A549 (cell line): ENCODE data around the gene ARFRP1. TPM values are rescaled to one million over a fixed set of nuclear protein-coding genes. Genes with fewer than 3 reads are reported as not detected.

Experiments used
- ATAC-seq, 2 experiments: fragments of 200-7000 bp in 1 of 2; fragments of >200 bp in 1 of 2; cut with Nextera tagmentation in 1 of 2; cut with Tn5 transposase in 1 of 2; 3 replicates each; pipeline versions ENCODE4 v1.8.0 to v1.9.1; 2018 to 2020; ENCODE audit warnings: mild to moderate bottlenecking in 1 of 2, moderate library complexity in 1 of 2
- CTCF ChIA-PET: fragments of 300-600 bp; sonication (Branson Sonifier 250); formaldehyde crosslinking; extraction: SDS; loops from one replicate; lab custom pipeline; 2021; ENCODE audit warnings: antibody characterized with exemption, inconsistent platforms; lab: Yijun Ruan, JAX
- POLR2A ChIA-PET: fragments of 350-600 bp; formaldehyde crosslinking; extraction: SDS; loops from one replicate; lab custom pipeline; 2021; ENCODE audit warnings: antibody characterized with exemption, inconsistent platforms; lab: Yijun Ruan, JAX
- DNase-seq, 2 experiments: peaks; one replicate each; pipeline versions ENCODE4 v3.0.0 to v3.0.0-alpha.2; 2011 to 2016; ENCODE audit warnings: low read depth in 1 of 2, low spot score in 1 of 2
- FAIRE-seq: peaks from 2 replicates; lab custom pipeline; 2011; peaks lifted over from hg19 to GRCh38; lab: Jason Lieb, UNC
- H3K27ac ChIP-seq, 2 experiments: fragments of >200 bp; sonication (Bioruptor Twin); formaldehyde crosslinking; 3 replicates each; pipeline ENCODE4 v1.5.1; 2016 to 2017
- H3K4me1 ChIP-seq: fragments of >200 bp; sonication (Bioruptor Twin); formaldehyde crosslinking; 3 replicates; pipeline ENCODE4 v1.6.1; 2016
- H3K4me2 ChIP-seq: fragments of >200 bp; sonication (Bioruptor Twin); formaldehyde crosslinking; 3 replicates; pipeline ENCODE4 v1.6.1; 2016
- H3K4me3 ChIP-seq: fragments of >200 bp; sonication (Bioruptor Twin); formaldehyde crosslinking; 3 replicates; pipeline ENCODE4 v1.5.1; 2016
- H3K9me3 ChIP-seq: fragments of >200 bp; sonication (Bioruptor Twin); formaldehyde crosslinking; 3 replicates; pipeline ENCODE4 v1.6.1; 2016
- ATOH8 ChIP-seq: fragments of 250-450 bp; sonication (Bioruptor Pico); IDR thresholded peaks from 2 replicates; pipeline ENCODE4 v1.5.0; 2020; ENCODE audit warnings: low read depth, mild to moderate bottlenecking, moderate library complexity
- CBX8 ChIP-seq: fragments of 200-600 bp; sonication (generic); IDR thresholded peaks from 2 replicates; pipeline ENCODE4 v1.6.1; 2016
- CEBPB ChIP-seq, 2 experiments: fragments of >200 bp in 1 of 2; sonication (Bioruptor Twin) in 1 of 2; formaldehyde crosslinking in 1 of 2; IDR thresholded peaks; 2 replicates each; pipeline ENCODE4 v1.6.1; 2012 to 2016
- CHD2 ChIP-seq: fragments of 150-350 bp; IDR thresholded peaks from 2 replicates; pipeline ENCODE4 v1.6.1; 2014; ENCODE audit warnings: low read length; ENCODE audit not compliant: partially characterized antibody
- EHF ChIP-seq: fragments of 250-450 bp; sonication (Bioruptor Pico); IDR thresholded peaks from 2 replicates; pipeline ENCODE4 v1.5.0; 2020; ENCODE audit warnings: mild to moderate bottlenecking
- EHMT2 ChIP-seq: fragments of 200-600 bp; sonication (generic); IDR thresholded peaks from 2 replicates; pipeline ENCODE4 v1.6.1; 2016; ENCODE audit warnings: antibody characterized with exemption, low read depth, mild to moderate bottlenecking, moderate library complexity
- ELK1 ChIP-seq: fragments of 150-350 bp; IDR thresholded peaks from 2 replicates; pipeline ENCODE4 v1.6.1; 2014; ENCODE audit warnings: low read depth, mild to moderate bottlenecking, low read length
- EP300 ChIP-seq, 2 experiments: fragments of >200 bp; sonication (Bioruptor Twin); formaldehyde crosslinking; IDR thresholded peaks; 2 replicates in 1 of 2; 3 replicates in 1 of 2; pipeline ENCODE4 v1.6.1; 2016 to 2017
- ESRRA ChIP-seq: fragments of 150-350 bp; IDR thresholded peaks from 2 replicates; pipeline ENCODE4 v1.6.1; 2014; ENCODE audit warnings: mild to moderate bottlenecking, low read length, borderline replicate concordance
- FOXS1 ChIP-seq: fragments of 250-450 bp; sonication (Bioruptor Pico); IDR thresholded peaks from 2 replicates; pipeline ENCODE4 v1.5.0; 2020; ENCODE audit warnings: mild to moderate bottlenecking, moderate library complexity
- GATA3 ChIP-seq: IDR thresholded peaks from 2 replicates; pipeline ENCODE4 v1.6.1; 2012; ENCODE audit warnings: borderline replicate concordance
- HOXB5 ChIP-seq: fragments of 250-450 bp; sonication (Bioruptor Pico); IDR thresholded peaks from 2 replicates; pipeline ENCODE4 v1.5.0; 2020; ENCODE audit warnings: mild to moderate bottlenecking, moderate library complexity
- JUN ChIP-seq, 2 experiments: fragments of >200 bp; sonication (Bioruptor Twin); formaldehyde crosslinking; IDR thresholded peaks; 2 replicates in 1 of 2; 3 replicates in 1 of 2; pipeline ENCODE4 v1.6.1; 2016 to 2017
- JUNB ChIP-seq: fragments of >200 bp; sonication (Bioruptor Twin); formaldehyde crosslinking; IDR thresholded peaks from 2 replicates; pipeline ENCODE4 v1.6.1; 2016
- MAFK ChIP-seq: fragments of 450-650 bp; IDR thresholded peaks from 2 replicates; pipeline ENCODE4 v1.6.1; 2014; ENCODE audit not compliant: partially characterized antibody
- MAZ ChIP-seq: fragments of 150-350 bp; IDR thresholded peaks from 2 replicates; pipeline ENCODE4 v1.6.1; 2014; ENCODE audit warnings: antibody characterized with exemption, low read depth, low read length, borderline replicate concordance
- MYC ChIP-seq: IDR thresholded peaks from 2 replicates; pipeline ENCODE4 v1.6.1; 2012; ENCODE audit warnings: mild to moderate bottlenecking, inconsistent platforms, low read length, improper control_type of control experiment, borderline replicate concordance
- NPAS2 ChIP-seq: fragments of 250-450 bp; sonication (Bioruptor Pico); IDR thresholded peaks from 2 replicates; pipeline ENCODE4 v1.8.0; 2022; ENCODE audit warnings: mild to moderate bottlenecking, moderate library complexity, borderline replicate concordance
- PBX3 ChIP-seq: IDR thresholded peaks from 2 replicates; pipeline ENCODE4 v1.6.1; 2012
- RARB ChIP-seq: fragments of 250-450 bp; sonication (Bioruptor Pico); IDR thresholded peaks from 2 replicates; pipeline ENCODE4 v1.8.0; 2021; ENCODE audit warnings: mild to moderate bottlenecking, moderate library complexity
- RCOR1 ChIP-seq: fragments of 150-350 bp; IDR thresholded peaks from 2 replicates; pipeline ENCODE4 v1.6.1; 2014; ENCODE audit warnings: antibody characterized with exemption, low read length, low read depth
- RNF2 ChIP-seq: fragments of 200-600 bp; sonication (generic); IDR thresholded peaks from 2 replicates; pipeline ENCODE4 v1.6.1; 2016; ENCODE audit warnings: low read depth, mild to moderate bottlenecking, antibody characterized with exemption, moderate library complexity, borderline replicate concordance
- SREBF2 ChIP-seq: fragments of 450-650 bp; IDR thresholded peaks from 2 replicates; pipeline ENCODE4 v1.6.1; 2014; ENCODE audit warnings: mild to moderate bottlenecking, moderate library complexity
- TFCP2L1 ChIP-seq: fragments of 250-450 bp; sonication (Bioruptor Pico); IDR thresholded peaks from 2 replicates; pipeline ENCODE4 v1.5.0; 2021; ENCODE audit warnings: mild to moderate bottlenecking
- USF2 ChIP-seq: fragments of 450-650 bp; IDR thresholded peaks from 2 replicates; pipeline ENCODE4 v1.6.1; 2014; ENCODE audit warnings: antibody characterized with exemption
- ZNF302 ChIP-seq: fragments of 250-450 bp; sonication (Bioruptor Pico); IDR thresholded peaks from 2 replicates; pipeline ENCODE4 v1.9.0; 2021; ENCODE audit warnings: inconsistent platforms, mild to moderate bottlenecking, moderate library complexity
- WGBS: methylation state at CpG from one replicate; pipeline ENCODE4 v1.1.6; 2017; ENCODE audit errors: missing lambda C conversion rate; 5-methylcytosine and 5-hydroxymethylcytosine counted together
- polyA plus RNA-seq, 4 experiments: library from polyadenylated mRNA; depleted of rRNA in 3 of 4; stranded (reverse); fragments of >200 nt; fragmentation: RNase III in 1 of 4; extraction: RNeasy Plus Mini Kit Qiagen cat#74134 plus additional on column Dnase treatment in 1 of 4; gene quantifications; 2 replicates in 3 of 4; 3 replicates in 1 of 4; pipeline ENCODE4 v1.2.3, GENCODE V29; 2011 to 2017

ARFRP1 gene
- polyA plus RNA-seq, 2 of the 4 experiments (the other 2 are of a cell fraction) = 25.1 to 29.7 TPM

- POLR2A ChIA-PET = no interaction called here
- no peak overlapping the region for H3K4me3 ChIP-seq
- CTCF ChIA-PET = no interaction called here
- H3K27ac ChIP-seq = no peak overlapping the region
- no peak for TF ChIP-seq EHMT2
- no peak for TF ChIP-seq EP300 (IDR thresholded peaks at IDR 0.05)
- no peak for TF ChIP-seq RCOR1
- TF ChIP-seq, all 56 proteins: peak for 0
- no peaks in the 10 kb centered on the region for H3K9me3 ChIP-seq
- ATAC-seq = no peak
- no peak for FAIRE-seq
- H3K4me2 ChIP-seq = no peak overlapping the region
- DNase-seq = no peak
- H3K4me1 ChIP-seq = no peaks in the 10 kb centered on the region
- WGBS = 90% methylated on average over 9 of the region's 13 CpGs
Measured at GRCh38 chr20:63733117-63733516, 25.3 kb upstream of the ARFRP1 start.

- FAIRE-seq (no peak), DNase-seq (no peak)
- no peak overlapping the region for H3K4me2 ChIP-seq
- H3K27ac ChIP-seq = no peak overlapping the region
- POLR2A ChIA-PET = no interaction called here
- TF ChIP-seq SREBF2 (no peak), PBX3 (no peak), CHD2 (no peak), ZNF302 (no peak), RNF2 (no peak), RCOR1 (no peak), EHF (CRISPR knock-in tag) (no peak), ATOH8 (CRISPR knock-in tag) (no peak), RARB (CRISPR knock-in tag) (no peak), NPAS2 (CRISPR knock-in tag) (no peak), ESRRA (no peak), FOXS1 (CRISPR knock-in tag) (no peak), CEBPB (IDR thresholded peaks at IDR 0.05) (no peak), ELK1 (no peak), MAZ (no peak), HOXB5 (CRISPR knock-in tag) (no peak), JUN (IDR thresholded peaks at IDR 0.05) (no peak), CBX8 (no peak)
- TF ChIP-seq, all 56 proteins: peak for 0
- Histone ChIP-seq H3K9me3 (no peaks in the 10 kb centered on the region), H3K4me1 (no peaks in the 10 kb centered on the region), H3K4me3 (no peak overlapping the region)
- WGBS = 86% methylated on average over 38 of the region's 38 CpGs
- CTCF ChIA-PET = no interaction called here
- no peak for ATAC-seq
Measured at GRCh38 chr20:63732118-63733095, 24.6 kb upstream of the ARFRP1 start.

GRCh38 chr20:63731410-63731809 lies 23.6 kb upstream of the ARFRP1 start:
- Histone ChIP-seq H3K9me3 (no peaks in the 10 kb centered on the region), H3K27ac (no peak overlapping the region), H3K4me1 (no peaks in the 10 kb centered on the region), H3K4me2 (no peak overlapping the region), H3K4me3 (no peak overlapping the region)
- DNase-seq (no peak), ATAC-seq (no peak), FAIRE-seq (no peak)
- POLR2A ChIA-PET = no interaction called here
- 62% methylated on average over 5 of the region's 5 CpGs for WGBS
- CTCF ChIA-PET = no interaction called here
- no peak for TF ChIP-seq MAFK
- no peak for TF ChIP-seq GATA3
- TF ChIP-seq RCOR1 = no peak
- TF ChIP-seq MYC = no peak
- TF ChIP-seq EHF (CRISPR knock-in tag) = no peak
- TF ChIP-seq RARB (CRISPR knock-in tag) = no peak
- TF ChIP-seq EP300 (IDR thresholded peaks at IDR 0.05) = no peak
- TF ChIP-seq NPAS2 (CRISPR knock-in tag) = no peak
- TF ChIP-seq TFCP2L1 (CRISPR knock-in tag) = no peak
- no peak for TF ChIP-seq USF2
- TF ChIP-seq JUNB = no peak
